A673 (cell line): ENCODE measurements around the gene KPTN. TPM values are rescaled to one million over a fixed set of nuclear protein-coding genes. Genes with fewer than 3 reads are reported as not detected.

Source experiments
- BruUV-seq: library from RNA; stranded (reverse); fragments of 400-500 nt; replicated peaks from 2 replicates; lab custom pipeline; 2021; lab: Mats Ljungman, UMichigan
- CTCF ChIA-PET: fragments of 300-600 bp; sonication (Branson Sonifier 250); formaldehyde crosslinking; loops from one replicate; lab custom pipeline; 2022; ENCODE audit warnings: antibody characterized with exemption; lab: Charles Lee
- POLR2A ChIA-PET: fragments of 300-600 bp; sonication (Branson Sonifier 250); formaldehyde crosslinking; loops from one replicate; lab custom pipeline; 2022; ENCODE audit warnings: antibody characterized with exemption; ENCODE audit not compliant: low non-redundant PET; lab: Charles Lee
- DNase-seq: peaks from one replicate; pipeline ENCODE4 v3.0.0-alpha.2; 2015; ENCODE audit warnings: low spot score
- H3K27ac ChIP-seq: fragments of 200-600 bp; sonication (generic); 2 replicates; pipeline ENCODE4 v1.5.1; 2016; ENCODE audit warnings: mixed run types, low read depth, mild to moderate bottlenecking, mixed read lengths, antibody characterized with exemption, low read length; ENCODE audit not compliant: poor library complexity, severe bottlenecking
- H3K27me3 ChIP-seq: fragments of 200-600 bp; sonication (generic); replicated peaks from 2 replicates; pipeline ENCODE4 v1.6.1; 2017; ENCODE audit warnings: mixed run types, low read depth, mild to moderate bottlenecking, mixed read lengths, antibody characterized with exemption, low read length; ENCODE audit not compliant: insufficient read depth, poor library complexity
- H3K36me3 ChIP-seq: fragments of 200-600 bp; sonication (generic); 2 replicates; pipeline ENCODE4 v1.6.1; 2016; ENCODE audit warnings: mixed run types, mild to moderate bottlenecking, mixed read lengths, antibody characterized with exemption, low read length; ENCODE audit not compliant: insufficient read depth, poor library complexity, severe bottlenecking
- H3K4me1 ChIP-seq: fragments of 200-600 bp; sonication (generic); 2 replicates; pipeline ENCODE4 v1.6.1; 2017; ENCODE audit warnings: mixed run types, mild to moderate bottlenecking, mixed read lengths, antibody characterized with exemption, low read length; ENCODE audit not compliant: insufficient read depth, poor library complexity, severe bottlenecking
- H3K4me3 ChIP-seq: fragments of 200-600 bp; sonication (generic); 2 replicates; pipeline ENCODE4 v1.5.1; 2016; ENCODE audit warnings: low read depth, mixed run types, mild to moderate bottlenecking, mixed read lengths, low read length; ENCODE audit not compliant: poor library complexity, severe bottlenecking
- H3K9me3 ChIP-seq: fragments of 200-600 bp; sonication (generic); 2 replicates; pipeline ENCODE4 v1.6.1; 2016; ENCODE audit warnings: mixed run types, low read depth, mild to moderate bottlenecking, mixed read lengths, antibody characterized with exemption, low read length; ENCODE audit not compliant: poor library complexity, severe bottlenecking
- EZH2 ChIP-seq: fragments of 200-600 bp; sonication (generic); IDR thresholded peaks from 2 replicates; pipeline ENCODE4 v1.6.1; 2017; ENCODE audit warnings: borderline replicate concordance, low read depth, mild to moderate bottlenecking, mixed read lengths, antibody characterized with exemption, low read length; ENCODE audit not compliant: poor library complexity, severe bottlenecking
- intact Hi-C: fragments of 100-400 bp; cut with micrococcal nuclease; formaldehyde crosslinking; loops from one replicate; pipeline ENCODE4 v1.10.0; 2022; ENCODE audit not compliant: unreplicated experiment
- total RNA-seq: library from RNA; stranded (reverse); gene quantifications from 2 replicates; pipeline ENCODE4 v1.2.3, GENCODE V29; 2021
- TF ChIP-seq, protein P1 (sequence below): fragments of 300-800, 200-600 bp; sonication (generic); conservative IDR thresholded peaks from 2 replicates; pipeline ENCODE4 v1.5.1; 2017; ENCODE audit warnings: low read depth, mild to moderate bottlenecking, antibody characterized with exemption, low read length, moderate library complexity, mixed read lengths

KPTN gene
- total RNA-seq, 1 experiment from 2014 or later: 18.9 TPM

DNA sequence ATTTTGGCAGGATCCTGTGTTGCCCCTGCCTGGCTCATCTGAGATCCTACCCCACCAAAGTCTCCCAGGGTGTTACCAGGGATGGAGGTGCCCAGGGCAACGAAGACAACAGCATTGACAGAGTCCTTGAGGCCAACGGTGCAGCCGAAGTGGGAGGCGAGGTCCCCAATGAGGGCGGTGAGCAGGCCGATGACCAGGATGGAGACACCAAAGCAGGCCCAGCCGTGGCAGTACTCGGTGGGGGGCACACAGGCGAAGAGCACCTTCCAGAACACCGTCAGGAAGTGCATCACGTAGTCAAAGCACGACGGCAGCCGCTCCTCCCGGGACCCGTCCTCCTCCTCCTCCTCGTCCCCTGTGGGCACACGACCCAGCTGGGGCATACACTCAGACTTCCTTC is 51.9 kb downstream of the KPTN start:
- TF ChIP-seq, protein P1, sequence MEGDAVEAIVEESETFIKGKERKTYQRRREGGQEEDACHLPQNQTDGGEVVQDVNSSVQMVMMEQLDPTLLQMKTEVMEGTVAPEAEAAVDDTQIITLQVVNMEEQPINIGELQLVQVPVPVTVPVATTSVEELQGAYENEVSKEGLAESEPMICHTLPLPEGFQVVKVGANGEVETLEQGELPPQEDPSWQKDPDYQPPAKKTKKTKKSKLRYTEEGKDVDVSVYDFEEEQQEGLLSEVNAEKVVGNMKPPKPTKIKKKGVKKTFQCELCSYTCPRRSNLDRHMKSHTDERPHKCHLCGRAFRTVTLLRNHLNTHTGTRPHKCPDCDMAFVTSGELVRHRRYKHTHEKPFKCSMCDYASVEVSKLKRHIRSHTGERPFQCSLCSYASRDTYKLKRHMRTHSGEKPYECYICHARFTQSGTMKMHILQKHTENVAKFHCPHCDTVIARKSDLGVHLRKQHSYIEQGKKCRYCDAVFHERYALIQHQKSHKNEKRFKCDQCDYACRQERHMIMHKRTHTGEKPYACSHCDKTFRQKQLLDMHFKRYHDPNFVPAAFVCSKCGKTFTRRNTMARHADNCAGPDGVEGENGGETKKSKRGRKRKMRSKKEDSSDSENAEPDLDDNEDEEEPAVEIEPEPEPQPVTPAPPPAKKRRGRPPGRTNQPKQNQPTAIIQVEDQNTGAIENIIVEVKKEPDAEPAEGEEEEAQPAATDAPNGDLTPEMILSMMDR: no peak
- no peak for TF ChIP-seq EZH2
- H3K36me3 ChIP-seq: no peaks in the 10 kb centered on the region
- BruUV-seq: no TSS peak
- no peaks in the 10 kb centered on the region for H3K27me3 ChIP-seq
- ChIA-PET POLR2A (no interaction called here), CTCF (no interaction called here)
- intact Hi-C loops: no loop called here
- no peak overlapping the region for H3K27ac ChIP-seq
- no peak overlapping the region for H3K4me3 ChIP-seq
- no peak for DNase-seq
- H3K4me1 ChIP-seq: peaks cover 17% of the 10 kb centered on the region
- H3K9me3 ChIP-seq: no peaks in the 10 kb centered on the region

DNA sequence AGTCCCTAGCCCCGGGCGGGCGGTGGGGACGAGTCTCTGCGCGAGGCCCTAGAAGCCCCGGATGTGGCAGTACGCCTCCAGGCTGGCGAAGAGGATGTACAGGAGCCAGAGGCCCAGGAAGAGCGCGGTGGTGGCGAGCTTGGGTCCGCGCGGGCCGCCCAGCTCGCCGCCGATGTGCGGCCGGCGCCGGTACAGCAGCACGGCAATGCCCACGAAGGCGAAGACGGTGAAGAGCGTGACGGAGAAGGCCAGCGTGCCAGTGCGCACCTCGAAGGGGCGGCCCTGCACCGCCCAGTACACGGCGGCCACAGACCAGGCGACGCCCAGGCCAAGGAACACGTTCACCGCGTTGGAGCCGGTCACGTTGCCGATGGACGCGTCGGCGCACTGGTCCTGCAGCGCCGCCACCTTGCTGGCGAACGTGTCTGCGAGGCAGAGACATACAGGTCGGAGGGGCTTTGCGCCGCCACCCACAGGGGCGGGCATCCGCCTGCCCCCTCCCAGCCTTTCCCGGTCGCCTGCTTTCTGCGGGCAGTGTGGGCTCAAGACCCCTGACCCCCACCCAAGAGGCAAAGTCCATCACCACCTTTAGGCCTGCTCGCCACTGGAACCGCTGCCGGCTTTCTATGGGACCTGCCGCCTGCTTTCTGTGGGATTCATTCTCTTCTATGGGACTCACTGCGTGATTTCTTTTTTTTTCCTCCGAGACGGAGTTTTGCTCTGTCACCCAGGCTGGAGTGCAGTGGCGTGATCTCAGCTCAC is 53.8 kb downstream of the KPTN start:
- TF ChIP-seq EZH2: no peak
- TF ChIP-seq, protein P1: no peak
- H3K27me3 ChIP-seq: no peaks in the 10 kb centered on the region
- intact Hi-C loops: no loop called here
- H3K4me1 ChIP-seq: peaks cover 17% of the 10 kb centered on the region
- no peak overlapping the region for H3K27ac ChIP-seq
- no TSS peak for BruUV-seq
- POLR2A ChIA-PET: no interaction called here
- no peaks in the 10 kb centered on the region for H3K9me3 ChIP-seq
- H3K36me3 ChIP-seq: no peaks in the 10 kb centered on the region
- CTCF ChIA-PET: no interaction called here
- no peak for DNase-seq
- H3K4me3 ChIP-seq: no peak overlapping the region

DNA sequence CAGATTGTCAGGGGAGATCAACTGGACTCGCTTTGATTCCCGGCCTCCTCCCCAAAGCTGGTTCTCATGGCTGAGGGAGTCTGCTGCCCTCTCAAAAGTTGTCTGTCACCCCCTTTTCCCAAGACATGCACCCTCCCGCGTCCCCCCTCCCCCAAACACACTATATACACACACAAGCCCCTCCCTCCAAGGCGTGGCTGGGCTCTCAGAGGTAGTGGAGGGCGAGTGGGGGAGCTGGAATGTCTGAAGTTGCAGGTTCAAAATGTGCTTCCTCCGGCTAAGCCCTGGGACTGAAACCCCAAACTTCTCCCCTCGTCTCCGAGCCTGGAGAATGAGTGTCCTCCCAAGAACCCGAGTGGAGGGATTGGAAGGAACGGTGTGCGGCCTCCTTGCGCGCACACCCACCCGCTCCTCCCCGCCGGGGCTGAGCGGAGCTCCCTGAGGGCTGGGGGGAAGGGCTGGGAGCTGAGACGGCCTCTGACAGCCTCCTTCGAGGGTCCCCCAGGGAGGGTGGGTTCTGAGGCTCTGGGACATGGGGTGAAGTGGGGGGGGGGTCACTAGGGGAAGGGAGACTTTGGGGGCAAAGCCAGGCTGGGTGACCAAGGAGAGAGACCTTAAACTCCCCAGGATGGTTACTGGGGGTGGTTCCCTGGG is 54.8 kb downstream of the KPTN start:
- no peak overlapping the region for H3K4me3 ChIP-seq
- BruUV-seq: no TSS peak
- POLR2A ChIA-PET: no interaction called here

More for the DNA sequence above, 54.8 kb downstream of the KPTN start:
- TF ChIP-seq, protein P1: no peak
- no peak for TF ChIP-seq EZH2
- Histone ChIP-seq H3K27me3 (no peaks in the 10 kb centered on the region), H3K4me1 (peaks cover 17% of the 10 kb centered on the region), H3K36me3 (no peaks in the 10 kb centered on the region), H3K9me3 (no peaks in the 10 kb centered on the region), H3K27ac (no peak overlapping the region)
- CTCF ChIA-PET: interaction anchor here (1.1 to 1.9 kb wide), 5 partner anchors 7 to 269 kb away, joined by 4 to 16 read pairs (median 12); partner anchors contain the start of genes DHX34 and KPTN
- intact Hi-C loops: loop anchor here (5.0 kb wide), 1 partner anchor 53 kb away; the partner anchor contains the start of gene KPTN
- no peak for DNase-seq
